ENCODE data around the gene SPEF2.
A peak's percentile ranks its signal among the peaks of the same experiment; 100 is the strongest.

The SPEF2 gene

DNA sequence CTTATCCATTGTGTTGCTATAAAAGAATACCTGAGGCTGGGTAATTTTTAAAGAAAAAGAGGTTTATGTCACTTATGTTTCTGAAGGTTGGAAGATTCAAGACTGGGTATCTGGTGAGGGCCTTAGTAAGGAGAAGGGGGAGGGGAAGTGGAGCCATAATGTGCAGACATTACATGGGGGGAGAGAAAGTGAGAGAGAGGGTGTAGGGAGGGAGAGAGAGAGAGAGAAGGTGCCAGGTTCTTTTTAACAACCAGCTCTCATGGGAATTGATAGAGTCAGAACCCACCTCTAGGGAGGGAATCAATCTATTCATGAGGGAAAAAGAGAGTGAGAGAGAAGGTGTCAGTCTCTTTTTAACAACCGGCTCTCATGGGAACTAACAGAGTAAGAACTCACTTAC, 29.5 kb downstream of the SPEF2 start:
- no peaks in the 10 kb centered on the region for H3K27me3 ChIP-seq
- no peak overlapping the region for H3K4me2 ChIP-seq
- H3K4me1 ChIP-seq = no peaks in the 10 kb centered on the region
- H3K36me3 ChIP-seq = no peaks in the 10 kb centered on the region
- H3K9ac ChIP-seq = no peak overlapping the region
- no peak overlapping the region for H3K4me3 ChIP-seq
- H3K27ac ChIP-seq = no peak overlapping the region
- no peaks in the 10 kb centered on the region for H3K9me3 ChIP-seq (replicated peaks in 1 of 11)
- no peaks in the 10 kb centered on the region for H4K20me1 ChIP-seq
- no peak for TF ChIP-seq Cebpa-rat (IDR thresholded peaks at IDR 0.05)

DNA sequence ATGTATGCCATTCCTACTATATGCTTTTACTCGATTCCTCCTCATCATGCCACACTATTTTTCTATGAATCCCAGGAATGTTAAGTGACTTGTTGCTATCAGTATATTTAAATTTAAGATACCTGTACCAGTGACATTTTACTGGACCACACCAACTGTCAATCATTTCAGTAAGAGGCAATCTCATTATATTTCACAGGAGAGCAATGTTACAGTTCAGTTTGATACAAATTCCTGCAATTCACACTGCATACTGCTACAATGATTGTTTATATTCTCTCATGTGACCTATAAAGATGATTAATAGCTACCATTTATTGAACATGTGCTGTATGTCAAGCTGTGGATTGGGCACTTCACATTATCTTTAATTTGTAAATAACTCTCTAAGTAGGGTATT, 30.0 kb downstream of the SPEF2 start:
- no peak overlapping the region for H3K4me2 ChIP-seq
- no peak overlapping the region for H3K27ac ChIP-seq
- no peaks in the 10 kb centered on the region for H4K20me1 ChIP-seq
- no peaks in the 10 kb centered on the region for H3K9me3 ChIP-seq (replicated peaks in 1 of 11)
- H3K27me3 ChIP-seq = no peaks in the 10 kb centered on the region
- no peaks in the 10 kb centered on the region for H3K36me3 ChIP-seq
- H3K9ac ChIP-seq = no peak overlapping the region
- no peaks in the 10 kb centered on the region for H3K4me1 ChIP-seq
- no peak for TF ChIP-seq Cebpa-rat (IDR thresholded peaks at IDR 0.05)
- H3K4me3 ChIP-seq = no peak overlapping the region

- Histone ChIP-seq H3K4me3 (no peak overlapping the region), H4K20me1 (no peaks in the 10 kb centered on the region), H3K4me2 (no peak overlapping the region), H3K36me3 (no peaks in the 10 kb centered on the region), H3K4me1 (no peaks in the 10 kb centered on the region), H3K27ac (no peak overlapping the region), H3K9ac (no peak overlapping the region), H3K9me3 (replicated peaks in 1 of 11) (no peaks in the 10 kb centered on the region), H3K27me3 (no peaks in the 10 kb centered on the region)
- TF ChIP-seq Cebpa-rat (IDR thresholded peaks at IDR 0.05) = no peak
These were observed 33.5 kb downstream of the SPEF2 start for GRCh38 chr5:35651002-35651756.

- TF ChIP-seq Cebpa-rat (IDR thresholded peaks at IDR 0.05) = no peak
- Histone ChIP-seq H3K27me3 (no peaks in the 10 kb centered on the region), H4K20me1 (no peaks in the 10 kb centered on the region), H3K27ac (no peak overlapping the region), H3K36me3 (no peaks in the 10 kb centered on the region), H3K9me3 (replicated peaks in 1 of 11) (peaks cover 0 to 4% (median 2%) of the 10 kb centered on the region in 11 experiments; a peak in 11 of 22 replicates), H3K4me1 (no peaks in the 10 kb centered on the region), H3K4me2 (no peak overlapping the region), H3K9ac (no peak overlapping the region), H3K4me3 (no peak overlapping the region)
These were observed 39.1 kb downstream of the SPEF2 start for GRCh38 chr5:35656721-35657120.

GRCh38 chr5:35657877-35658276, 40.2 kb downstream of the SPEF2 start:
- Histone ChIP-seq H3K36me3 (no peaks in the 10 kb centered on the region), H3K27ac (no peak overlapping the region), H3K4me3 (no peak overlapping the region), H3K9ac (no peak overlapping the region), H3K27me3 (no peaks in the 10 kb centered on the region), H3K4me1 (no peaks in the 10 kb centered on the region), H3K9me3 (replicated peaks in 1 of 11) (peaks cover 0 to 15% (median 12%) of the 10 kb centered on the region in 11 experiments; a peak in 15 of 22 replicates), H4K20me1 (no peaks in the 10 kb centered on the region), H3K4me2 (no peak overlapping the region)
- no peak for TF ChIP-seq Cebpa-rat (IDR thresholded peaks at IDR 0.05)

DNA sequence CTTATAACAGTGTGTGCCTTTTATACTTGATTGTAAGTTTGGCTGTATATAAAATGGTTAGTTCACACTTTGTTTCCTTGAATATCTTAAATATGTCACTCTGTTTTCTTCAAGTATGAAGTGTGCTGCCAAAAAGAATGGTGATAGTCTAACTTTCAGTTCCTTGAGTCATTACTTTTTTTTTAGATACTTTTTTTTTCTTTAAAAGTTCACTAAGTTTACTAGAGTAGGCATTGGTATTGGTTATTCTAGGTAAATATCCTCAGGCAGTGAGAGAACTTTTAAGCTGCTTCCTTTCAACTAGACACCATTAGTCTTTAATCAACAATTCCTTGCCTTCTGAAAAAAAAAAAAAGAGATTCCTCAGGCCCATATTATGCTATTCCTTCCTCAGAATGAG, 41.9 kb downstream of the SPEF2 start:
- Histone ChIP-seq H3K4me3 (no peak overlapping the region), H3K36me3 (no peaks in the 10 kb centered on the region), H3K4me2 (no peak overlapping the region), H3K27me3 (no peaks in the 10 kb centered on the region), H3K4me1 (peaks cover 4 to 12% (median 9%) of the 10 kb centered on the region in 10 experiments; a peak in 19 of 20 replicates), H4K20me1 (no peaks in the 10 kb centered on the region), H3K27ac (no peak overlapping the region), H3K9ac (no peak overlapping the region), H3K9me3 (replicated peaks in 1 of 11) (peaks cover 10 to 25% (median 13%) of the 10 kb centered on the region in 11 experiments; a peak in 17 of 22 replicates)
- TF ChIP-seq Cebpa-rat (IDR thresholded peaks at IDR 0.05) = no peak

- Histone ChIP-seq H3K36me3 (no peaks in the 10 kb centered on the region), H3K9me3 (replicated peaks in 1 of 11) (peaks cover 10 to 25% (median 13%) of the 10 kb centered on the region in 11 experiments; a peak in 17 of 22 replicates), H4K20me1 (no peaks in the 10 kb centered on the region), H3K4me2 (no peak overlapping the region), H3K9ac (no peak overlapping the region), H3K4me3 (no peak overlapping the region), H3K27ac (no peak overlapping the region), H3K27me3 (no peaks in the 10 kb centered on the region), H3K4me1 (peaks cover 12 to 18% (median 15%) of the 10 kb centered on the region in 10 experiments)
- TF ChIP-seq Cebpa-rat (IDR thresholded peaks at IDR 0.05) = no peak
These were observed 42.8 kb downstream of the SPEF2 start for GRCh38 chr5:35660451-35660850.

DNA sequence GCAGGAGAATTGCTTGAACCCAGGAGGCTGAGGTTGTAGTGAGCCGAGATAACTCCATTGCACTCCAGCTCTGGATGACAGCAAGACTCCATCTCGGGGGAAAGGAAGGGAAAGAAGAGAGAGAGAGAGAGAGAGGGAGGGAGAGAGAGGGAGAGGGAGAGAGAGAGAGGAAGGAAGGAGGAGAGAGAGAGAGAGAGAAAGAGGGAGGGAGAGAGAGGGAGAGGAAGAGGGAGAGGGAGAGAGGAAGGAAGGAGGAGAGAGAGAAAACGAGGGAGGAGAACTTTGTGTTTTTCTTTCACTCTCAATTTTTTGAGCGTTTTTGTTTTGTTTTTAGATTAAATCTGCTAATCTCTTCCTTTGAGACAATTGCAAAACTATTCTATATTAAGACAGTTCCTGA, 46.9 kb downstream of the SPEF2 start:
- Histone ChIP-seq H3K36me3 (no peaks in the 10 kb centered on the region), H3K4me3 (peak overlapping the region in 5 of 10 experiments; percentile 13 to 36 (median 19); a peak in 2 of 20 replicates), H3K27ac (peak overlapping the region in 9 of 11 experiments; percentile 28 to 76 (median 60); a peak in 18 of 22 replicates), H3K27me3 (no peaks in the 10 kb centered on the region), H3K9ac (peak overlapping the region in 3 of 11 experiments; percentile 29 to 44 (median 40); a peak in 3 of 22 replicates), H3K9me3 (replicated peaks in 1 of 11) (peaks cover 10 to 31% (median 13%) of the 10 kb centered on the region in 11 experiments; a peak in 17 of 22 replicates), H3K4me1 (peaks cover 13 to 31% (median 22%) of the 10 kb centered on the region in 10 experiments), H4K20me1 (no peaks in the 10 kb centered on the region), H3K4me2 (peak overlapping the region; percentile 13 to 80 (median 70))
- no peak for TF ChIP-seq Cebpa-rat (IDR thresholded peaks at IDR 0.05)

GRCh38 chr5:35665096-35665495, 47.4 kb downstream of the SPEF2 start:
- Histone ChIP-seq H3K36me3 (no peaks in the 10 kb centered on the region), H3K27ac (peak overlapping the region in 9 of 11 experiments; percentile 28 to 76 (median 60); a peak in 17 of 22 replicates), H3K4me1 (peaks cover 13 to 31% (median 22%) of the 10 kb centered on the region in 10 experiments), H3K9me3 (replicated peaks in 1 of 11) (peaks cover 10 to 31% (median 13%) of the 10 kb centered on the region in 11 experiments; a peak in 17 of 22 replicates), H3K4me3 (peak overlapping the region in 3 of 10 experiments; percentile 16 to 29 (median 19); a peak in 1 of 20 replicates), H3K4me2 (peak overlapping the region; percentile 13 to 80 (median 70); a peak in 21 of 22 replicates), H4K20me1 (no peaks in the 10 kb centered on the region), H3K9ac (peak overlapping the region in 2 of 11 experiments; percentile 40 to 44; a peak in 2 of 22 replicates), H3K27me3 (no peaks in the 10 kb centered on the region)
- TF ChIP-seq Cebpa-rat (IDR thresholded peaks at IDR 0.05) = no peak

Measured in BLaER1 treated with 17β-estradiol and CSF1 and Interleukin-3, amounts not matched to agents 10 nM and 100 nM (cell line).